ENCODE results near the gene C11orf24. TPM values are rescaled to one million over a fixed set of nuclear protein-coding genes. Genes with fewer than 3 reads are reported as not detected.

C11orf24 gene
- total RNA-seq, 1 donor from 2014 or later: 41.8 TPM

DNA sequence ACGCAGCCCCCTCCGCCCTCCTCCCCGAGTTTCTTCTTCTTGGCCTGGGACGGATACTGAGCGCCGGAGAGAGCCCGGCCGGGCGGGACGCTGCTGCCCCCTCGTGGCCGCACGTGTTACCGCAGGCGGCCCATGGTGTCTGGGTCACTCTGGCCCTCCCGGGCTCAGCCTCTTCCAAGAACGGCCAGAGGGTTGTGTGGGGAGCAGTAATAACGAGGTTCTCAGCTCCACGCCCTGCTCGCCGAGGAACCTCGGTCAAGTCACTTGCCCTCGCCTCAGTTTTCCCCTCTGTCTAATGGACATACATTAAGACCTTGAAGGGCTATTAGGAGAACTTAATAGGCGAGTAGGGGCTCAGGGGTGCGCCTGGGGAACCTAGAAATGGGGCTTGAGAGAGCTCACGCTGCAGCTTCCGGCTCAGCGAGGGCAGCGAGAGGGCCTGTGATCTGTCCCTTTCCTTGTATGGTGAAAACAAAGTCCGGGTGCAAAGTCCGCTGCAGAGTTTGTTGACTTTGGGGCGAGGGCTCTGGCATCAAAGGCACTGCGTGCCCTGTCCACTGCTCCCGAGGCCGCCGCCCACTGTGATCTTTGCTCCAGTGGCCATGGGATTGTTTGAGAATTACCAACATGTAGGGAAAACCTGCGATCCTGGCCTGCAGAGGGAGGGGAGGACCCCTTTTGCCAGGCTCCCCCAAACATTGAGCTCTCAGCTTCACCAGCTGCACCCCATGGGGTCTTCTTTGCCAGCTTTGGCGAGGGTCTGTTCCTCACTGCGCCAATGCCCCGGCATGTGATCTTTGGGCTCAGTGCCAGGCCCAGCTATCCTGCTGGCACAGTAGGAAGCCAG lies 26.3 kb upstream of the C11orf24 start:
- DNase-seq (ENCODE audit: low spot score in 2 of 2, unreplicated experiment in 2 of 2): peak; percentile 61 to 88
- Mint-ChIP-seq H3K27me3 (ENCODE audit: low read depth) (no peaks in the 10 kb centered on the region), H3K36me3 (no peaks in the 10 kb centered on the region), H3K4me3 (no peak overlapping the region), H3K4me1 (no peaks in the 10 kb centered on the region), H3K9me3 (no peaks in the 10 kb centered on the region), H3K27ac (no peak overlapping the region)
- TF ChIP-seq, protein P1, sequence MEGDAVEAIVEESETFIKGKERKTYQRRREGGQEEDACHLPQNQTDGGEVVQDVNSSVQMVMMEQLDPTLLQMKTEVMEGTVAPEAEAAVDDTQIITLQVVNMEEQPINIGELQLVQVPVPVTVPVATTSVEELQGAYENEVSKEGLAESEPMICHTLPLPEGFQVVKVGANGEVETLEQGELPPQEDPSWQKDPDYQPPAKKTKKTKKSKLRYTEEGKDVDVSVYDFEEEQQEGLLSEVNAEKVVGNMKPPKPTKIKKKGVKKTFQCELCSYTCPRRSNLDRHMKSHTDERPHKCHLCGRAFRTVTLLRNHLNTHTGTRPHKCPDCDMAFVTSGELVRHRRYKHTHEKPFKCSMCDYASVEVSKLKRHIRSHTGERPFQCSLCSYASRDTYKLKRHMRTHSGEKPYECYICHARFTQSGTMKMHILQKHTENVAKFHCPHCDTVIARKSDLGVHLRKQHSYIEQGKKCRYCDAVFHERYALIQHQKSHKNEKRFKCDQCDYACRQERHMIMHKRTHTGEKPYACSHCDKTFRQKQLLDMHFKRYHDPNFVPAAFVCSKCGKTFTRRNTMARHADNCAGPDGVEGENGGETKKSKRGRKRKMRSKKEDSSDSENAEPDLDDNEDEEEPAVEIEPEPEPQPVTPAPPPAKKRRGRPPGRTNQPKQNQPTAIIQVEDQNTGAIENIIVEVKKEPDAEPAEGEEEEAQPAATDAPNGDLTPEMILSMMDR (IDR thresholded peaks at IDR 0.05; ENCODE audit: unreplicated experiment): peak; percentile 95

DNA sequence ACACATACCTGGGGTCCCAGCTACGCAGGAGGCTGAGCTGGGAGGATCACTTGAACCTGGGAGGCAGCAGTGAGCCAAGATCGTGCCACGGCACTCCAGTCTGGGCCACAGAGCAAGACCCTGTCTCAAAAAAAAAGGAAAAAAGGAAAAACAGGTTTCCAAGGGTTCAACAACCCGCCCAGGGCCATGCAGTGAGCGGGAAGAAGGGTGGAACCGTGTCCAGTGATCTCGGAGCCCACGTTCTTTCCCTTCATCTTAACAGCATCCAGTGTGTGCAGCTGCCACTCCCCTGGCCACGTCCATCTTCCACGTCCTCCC lies 25.7 kb upstream of the C11orf24 start:
- TF ChIP-seq, protein P1 (IDR thresholded peaks at IDR 0.05; ENCODE audit: unreplicated experiment): no peak
- Mint-ChIP-seq H3K4me3 (no peak overlapping the region), H3K27ac (no peak overlapping the region), H3K4me1 (no peaks in the 10 kb centered on the region), H3K9me3 (no peaks in the 10 kb centered on the region), H3K36me3 (no peaks in the 10 kb centered on the region), H3K27me3 (ENCODE audit: low read depth) (no peaks in the 10 kb centered on the region)
- no peak for DNase-seq (ENCODE audit: low spot score in 2 of 2, unreplicated experiment in 2 of 2)

DNA sequence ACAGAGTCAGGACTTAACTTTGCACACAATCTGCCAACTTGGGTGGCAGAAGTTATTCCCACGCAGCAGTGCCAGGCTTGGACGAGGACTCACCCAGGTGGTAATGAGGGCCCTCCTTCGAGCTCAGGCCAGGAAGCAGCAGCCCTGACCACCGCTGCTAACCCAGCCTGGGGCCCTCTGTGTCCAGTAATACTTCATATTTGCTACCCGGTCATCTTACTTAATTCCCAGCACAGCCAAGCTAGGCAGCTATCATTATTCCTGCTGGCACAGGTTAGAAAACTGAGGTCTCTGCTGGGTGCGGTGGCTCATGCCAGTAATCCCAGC lies 25.2 kb upstream of the C11orf24 start:
- no peaks in the 10 kb centered on the region for H3K4me1 Mint-ChIP-seq
- no peak overlapping the region for H3K27ac Mint-ChIP-seq
- no peaks in the 10 kb centered on the region for H3K36me3 Mint-ChIP-seq
- TF ChIP-seq, protein P1 (IDR thresholded peaks at IDR 0.05; ENCODE audit: unreplicated experiment): no peak
- DNase-seq (ENCODE audit: low spot score in 2 of 2, unreplicated experiment in 2 of 2): no peak
- H3K27me3 Mint-ChIP-seq (ENCODE audit: low read depth): no peaks in the 10 kb centered on the region
- H3K9me3 Mint-ChIP-seq: no peaks in the 10 kb centered on the region
- no peak overlapping the region for H3K4me3 Mint-ChIP-seq

DNA sequence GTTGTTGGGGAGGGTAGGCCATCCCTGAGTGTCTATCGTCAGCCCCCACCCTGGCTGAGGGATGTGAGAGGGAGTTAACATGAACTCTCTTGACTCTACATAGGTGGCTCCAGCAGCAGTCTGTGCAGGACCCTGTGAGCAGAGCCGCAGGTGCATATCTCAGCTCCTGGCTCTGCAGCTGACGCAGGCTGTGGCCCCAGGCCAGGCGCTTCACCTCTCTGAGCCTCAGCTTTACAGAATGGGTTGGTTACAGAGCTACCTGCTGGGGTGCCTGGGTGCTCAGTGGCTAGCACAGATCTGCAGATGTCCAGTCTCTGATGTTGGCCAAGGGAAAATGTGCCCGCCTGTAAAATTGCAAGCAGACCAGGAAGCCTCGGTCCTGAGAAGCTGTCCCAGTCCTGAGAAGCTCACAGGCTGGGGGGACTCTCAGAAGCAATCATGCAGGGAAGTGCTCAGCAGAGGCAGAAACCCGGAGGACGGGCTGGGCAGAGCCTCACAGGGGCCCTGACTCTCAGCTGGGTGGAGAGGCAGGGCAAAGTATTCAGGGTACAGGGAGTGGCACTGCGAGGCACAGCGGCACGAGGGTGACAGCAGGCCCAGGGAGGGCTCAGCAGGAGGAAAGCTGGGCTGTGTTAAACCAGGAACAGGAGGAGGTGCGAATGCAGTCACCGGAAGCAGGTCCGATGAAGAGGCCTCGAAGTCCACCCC lies 24.7 kb upstream of the C11orf24 start:
- H3K27ac Mint-ChIP-seq: no peak overlapping the region
- H3K27me3 Mint-ChIP-seq (ENCODE audit: low read depth): no peaks in the 10 kb centered on the region
- DNase-seq (ENCODE audit: low spot score in 2 of 2, unreplicated experiment in 2 of 2): no peak
- TF ChIP-seq, protein P1 (IDR thresholded peaks at IDR 0.05; ENCODE audit: unreplicated experiment): no peak
- no peaks in the 10 kb centered on the region for H3K36me3 Mint-ChIP-seq
- no peak overlapping the region for H3K4me3 Mint-ChIP-seq
- no peaks in the 10 kb centered on the region for H3K9me3 Mint-ChIP-seq
- H3K4me1 Mint-ChIP-seq: no peaks in the 10 kb centered on the region

DNA sequence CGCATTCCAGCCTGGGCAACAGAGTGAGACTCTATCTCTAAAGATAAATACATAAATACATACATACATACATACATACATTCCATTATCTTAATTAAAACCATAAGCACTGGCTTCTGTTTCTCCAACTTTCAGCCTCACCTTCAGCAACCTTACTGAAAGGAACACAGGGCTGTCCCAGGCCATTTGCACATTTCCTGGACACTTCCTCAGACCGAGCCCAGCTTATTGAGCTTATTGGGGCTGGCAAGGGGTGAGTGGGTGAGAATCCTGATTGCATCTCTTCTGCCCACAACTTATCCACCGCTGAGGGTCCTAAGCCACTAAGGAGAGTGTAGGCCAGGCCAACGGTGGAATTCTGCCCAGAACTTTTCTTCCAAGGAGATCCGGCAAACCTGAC lies 24.2 kb upstream of the C11orf24 start:
- TF ChIP-seq, protein P1 (IDR thresholded peaks at IDR 0.05; ENCODE audit: unreplicated experiment): no peak
- H3K4me3 Mint-ChIP-seq: no peak overlapping the region
- H3K27me3 Mint-ChIP-seq (ENCODE audit: low read depth): no peaks in the 10 kb centered on the region

More for the DNA sequence above, 24.2 kb upstream of the C11orf24 start:
- DNase-seq (ENCODE audit: low spot score in 2 of 2, unreplicated experiment in 2 of 2): no peak
- no peaks in the 10 kb centered on the region for H3K4me1 Mint-ChIP-seq
- no peaks in the 10 kb centered on the region for H3K9me3 Mint-ChIP-seq
- H3K27ac Mint-ChIP-seq: no peak overlapping the region
- H3K36me3 Mint-ChIP-seq: no peaks in the 10 kb centered on the region

Data from mesothelial cell of epicardium (in vitro differentiated cells).